K562 (cell line): Measurements from ENCODE around the gene CASP7. TPM values are rescaled to one million over a fixed set of nuclear protein-coding genes. Genes with fewer than 3 reads are reported as not detected.

ENCODE experiments used
- ATAC-seq: fragments of 200-7000 bp; cut with Tn5 transposase; 3 replicates; pipeline ENCODE4 v1.9.1; 2020; ENCODE audit warnings: moderate library complexity
- BruUV-seq: library from RNA; stranded (reverse); fragments of 400-500 nt; replicated peaks from 2 replicates; lab custom pipeline; 2021; lab: Mats Ljungman, UMichigan
- CTCF ChIA-PET: fragments of 300-600 bp; formaldehyde crosslinking; extraction: SDS; loops from one replicate; lab custom pipeline; 2021; ENCODE audit warnings: low intra/inter-chr PET ratio; lab: Yijun Ruan, JAX
- POLR2A ChIA-PET: fragments of 300-600, 350-650 bp; sonication (Branson Sonifier 250); formaldehyde crosslinking; extraction: SDS; loops from one replicate; lab custom pipeline; 2021; ENCODE audit warnings: antibody characterized with exemption, inconsistent platforms; lab: Yijun Ruan, JAX
- DNase-seq, 4 experiments: peaks; one replicate each; pipeline versions ENCODE4 v3.0.0 to v3.0.0-alpha.2; 2011 to 2018; ENCODE audit warnings: low spot score in 3 of 4, mixed read lengths in 3 of 4; ENCODE audit errors: extremely low read depth in 1 of 4
- FAIRE-seq: peaks from 2 replicates; lab custom pipeline; 2011; peaks lifted over from hg19 to GRCh38; lab: Jason Lieb, UNC
- H2AFZ ChIP-seq: 2 replicates; pipeline ENCODE4 v1.6.0; 2011; ENCODE audit warnings: low read depth, low read length, control low read depth, inconsistent platforms
- H3K27ac ChIP-seq: fragments of 200-600 bp; 3 replicates; pipeline ENCODE4 v1.8.0; 2011; ENCODE audit warnings: low read depth, mild to moderate bottlenecking, control low read depth, inconsistent platforms, low read length, moderate library complexity, mixed read lengths; ENCODE audit errors: extremely low read depth
- H3K27me3 ChIP-seq, 2 experiments: fragments of 300-600 bp in 1 of 2; 2 replicates in 1 of 2; 3 replicates in 1 of 2; pipeline versions ENCODE4 v1.6.0 to v1.8.0; 2011; ENCODE audit warnings: inconsistent platforms in 2 of 2, low read length in 2 of 2, mild to moderate bottlenecking in 1 of 2, mixed read lengths in 1 of 2, moderate library complexity in 1 of 2; ENCODE audit not compliant: control insufficient read depth in 2 of 2, insufficient read depth in 2 of 2
- H3K36me3 ChIP-seq: fragments of 300-600 bp; 3 replicates; pipeline ENCODE4 v1.8.0; 2011; ENCODE audit warnings: mild to moderate bottlenecking, low read length, inconsistent platforms; ENCODE audit not compliant: control insufficient read depth, insufficient read depth
- H3K4me1 ChIP-seq, 2 experiments: fragments of 200-600 bp in 1 of 2; replicated peaks in 1 of 2; 2 replicates in 1 of 2; 3 replicates in 1 of 2; pipeline versions ENCODE4 v1.5.1 to v1.8.0; 2011; ENCODE audit warnings: inconsistent platforms in 2 of 2, low read length in 2 of 2, mild to moderate bottlenecking in 1 of 2, mixed read lengths in 1 of 2, moderate library complexity in 1 of 2; ENCODE audit not compliant: control insufficient read depth in 2 of 2, insufficient read depth in 2 of 2
- H3K4me2 ChIP-seq: 2 replicates; pipeline ENCODE4 v1.6.1; 2011; ENCODE audit warnings: low read length, control low read depth, inconsistent platforms, mixed read lengths; ENCODE audit not compliant: insufficient read depth
- H3K4me3 ChIP-seq: fragments of 200-600 bp; sonication (generic), shearing (Covaris generic); 2 replicates; pipeline ENCODE4 v1.5.1; 2016; ENCODE audit warnings: control low read depth, inconsistent platforms
- H3K79me2 ChIP-seq: fragments of 200-600 bp; 3 replicates; pipeline ENCODE4 v1.8.0; 2011; ENCODE audit warnings: low read length, inconsistent platforms; ENCODE audit not compliant: control insufficient read depth, insufficient read depth
- H3K9ac ChIP-seq, 2 experiments: 2 replicates each; pipeline versions ENCODE4 v1.6.0 to v1.6.1; 2011; ENCODE audit warnings: low read depth in 2 of 2, low read length in 2 of 2, control low read depth in 1 of 2, inconsistent platforms in 1 of 2, mild to moderate bottlenecking in 1 of 2, mixed read lengths in 1 of 2; ENCODE audit not compliant: insufficient read depth in 1 of 2
- H3K9me1 ChIP-seq: one replicate; pipeline ENCODE4 v1.6.0; 2011; ENCODE audit warnings: inconsistent platforms, mild to moderate bottlenecking, low read length, moderate library complexity; ENCODE audit not compliant: control insufficient read depth, insufficient read depth
- H3K9me3 ChIP-seq: replicated peaks from 2 replicates; pipeline ENCODE4 v1.5.1; 2011; ENCODE audit warnings: low read depth, low read length, inconsistent platforms; ENCODE audit not compliant: control insufficient read depth, insufficient read depth
- H4K20me1 ChIP-seq: replicated peaks from 2 replicates; pipeline ENCODE4 v1.6.1; 2011; ENCODE audit warnings: low read length, inconsistent platforms, mixed read lengths; ENCODE audit not compliant: control insufficient read depth, insufficient read depth
- BCOR ChIP-seq: fragments of 450-650 bp; IDR thresholded peaks from 2 replicates; pipeline ENCODE4 v1.6.1; 2016
- CBX8 ChIP-seq: fragments of 200-600 bp; sonication (generic); IDR thresholded peaks from 2 replicates; pipeline ENCODE4 v1.6.1; 2012; ENCODE audit warnings: borderline replicate concordance, mixed run types, low read depth, mild to moderate bottlenecking, moderate library complexity, mixed read lengths, low read length, control low read depth, inconsistent platforms; ENCODE audit not compliant: poor library complexity, severe bottlenecking; ENCODE audit errors: extremely low read depth
- GATAD2A ChIP-seq: fragments of 450-650 bp; IDR thresholded peaks from 2 replicates; pipeline ENCODE4 v1.6.1; 2017
- MXI1 ChIP-seq: IDR thresholded peaks from 2 replicates; pipeline ENCODE4 v1.6.1; 2011; ENCODE audit warnings: low read depth, mild to moderate bottlenecking, improper control_type of control experiment, low read length
- PHB2 ChIP-seq: fragments of 450-650 bp; IDR thresholded peaks from 2 replicates; pipeline ENCODE4 v1.6.1; 2017; ENCODE audit warnings: low read depth
- SRSF1 ChIP-seq: fragments of 200-400 bp; formaldehyde crosslinking; IDR thresholded peaks from 2 replicates; pipeline ENCODE4 v1.6.1; 2017; ENCODE audit warnings: mild to moderate bottlenecking, low read depth, low read length, moderate library complexity
- ZMIZ1 ChIP-seq, 2 experiments: fragments of 150-350 bp in 1 of 2; IDR thresholded peaks; 2 replicates each; pipeline ENCODE4 v1.6.1; 2012 to 2016; ENCODE audit warnings: low read depth in 2 of 2, low read length in 2 of 2, mild to moderate bottlenecking in 1 of 2, moderate library complexity in 1 of 2
- WGBS: fragments of 100-300 bp; shearing (Covaris generic); methylation state at CpG from one replicate; pipeline ENCODE4 v1.1.6; 2016; ENCODE audit warnings: low coverage, mixed read lengths; ENCODE audit not compliant: insufficient coverage; ENCODE audit errors: missing lambda C conversion rate; 5-methylcytosine and 5-hydroxymethylcytosine counted together
- in situ Hi-C: fragments of 300-500 bp; cut with MboI; formaldehyde crosslinking; loops from 4 replicates; pipeline ENCODE4 v1.15.0; 2018; ENCODE audit warnings: inconsistent platforms, mixed read lengths
- intact Hi-C: fragments of 100-400 bp; cut with micrococcal nuclease; formaldehyde crosslinking; loops from 2 replicates; pipeline ENCODE4 v1.14.2; 2022
- polyA plus RNA-seq, 8 experiments: library from polyadenylated mRNA; depleted of rRNA in 4 of 8; stranded (reverse) in 5 of 8; unstranded in 3 of 8; fragments of >200 nt; fragmentation: Nextera tagmentation in 2 of 8; fragmentation: Illumina TruSeq in 1 of 8; extraction: Ambion mirVana in 2 of 8; extraction: Trizol in 1 of 8; gene quantifications; 2 replicates each; pipeline versions ENCODE4 v1.2.1 to v1.2.3, GENCODE V29; 2011 to 2014; ENCODE audit warnings: inconsistent platforms in 1 of 8, missing spikeins in 1 of 8
- total RNA-seq, 7 experiments: library from RNA; depleted of rRNA in 6 of 7; stranded (reverse); fragments of >200 nt in 6 of 7; fragmentation: Illumina TruSeq in 2 of 7; extraction: Trizol in 2 of 7; gene quantifications; 2 replicates each; pipeline versions ENCODE4 v1.2.1 to v1.2.3, GENCODE V29; 2011 to 2021; ENCODE audit warnings: low replicate concordance in 1 of 7

CASP7 gene
- total and polyA plus RNA-seq, 9 of the 15 experiments (the other 6 are each of a cell fraction or from before 2014, with no cell fraction given) = 2.2 to 23.3 (median 9.0) TPM

GRCh38 chr10:113732160-113732881 is 52.6 kb downstream of the CASP7 start:
- CTCF ChIA-PET = no interaction called here
- Histone ChIP-seq H3K27me3 (no peaks in the 10 kb centered on the region), H3K9me1 (no peaks in the 10 kb centered on the region), H3K4me1 (no peaks in the 10 kb centered on the region), H3K27ac (no peak overlapping the region), H2AFZ (no peak overlapping the region), H3K4me2 (no peak overlapping the region), H3K9ac (no peak overlapping the region), H4K20me1 (no peaks in the 10 kb centered on the region), H3K9me3 (no peaks in the 10 kb centered on the region), H3K79me2 (no peaks in the 10 kb centered on the region), H3K36me3 (no peaks in the 10 kb centered on the region), H3K4me3 (no peak overlapping the region)
- no peak for ATAC-seq
- TF ChIP-seq SRSF1 = no peak
- intact Hi-C loops = no loop called here
- WGBS = 31% methylated on average over 5 of the region's 9 CpGs
- BruUV-seq = no TSS peak
- DNase-seq = no peak
- in situ Hi-C loops = no loop called here
- FAIRE-seq = no peak
- POLR2A ChIA-PET = no interaction called here

GRCh38 chr10:113732966-113733365 is 53.3 kb downstream of the CASP7 start:
- ChIA-PET CTCF (no interaction called here), POLR2A (no interaction called here)
- ATAC-seq (no peak), FAIRE-seq (no peak), DNase-seq (no peak)
- BruUV-seq = no TSS peak
- Histone ChIP-seq H3K9ac (no peak overlapping the region), H3K4me1 (no peaks in the 10 kb centered on the region), H2AFZ (no peak overlapping the region), H3K9me3 (no peaks in the 10 kb centered on the region), H3K4me3 (no peak overlapping the region), H3K9me1 (no peaks in the 10 kb centered on the region), H3K27me3 (no peaks in the 10 kb centered on the region), H3K27ac (no peak overlapping the region), H3K4me2 (no peak overlapping the region), H4K20me1 (no peaks in the 10 kb centered on the region), H3K79me2 (no peaks in the 10 kb centered on the region), H3K36me3 (no peaks in the 10 kb centered on the region)
- WGBS = 8% methylated on average over 4 of the region's 4 CpGs
- no peak for TF ChIP-seq CBX8
- TF ChIP-seq BCOR = no peak
- TF ChIP-seq ZMIZ1 (IDR thresholded peaks at IDR 0.05; ENCODE audit: low read depth in 2 of 2, low read length in 2 of 2) = no peak
- no peak for TF ChIP-seq GATAD2A
- no peak for TF ChIP-seq MXI1
- TF ChIP-seq PHB2 = no peak
- intact Hi-C loops (no loop called here), in situ Hi-C loops (no loop called here)
